ENCODE results near the gene NPEPPS. TPM values are rescaled to one million over a fixed set of nuclear protein-coding genes. Genes with fewer than 3 reads are reported as not detected.

Gene NPEPPS
- total RNA-seq, 1 experiment from 2014 or later, result 342 TPM

DNA sequence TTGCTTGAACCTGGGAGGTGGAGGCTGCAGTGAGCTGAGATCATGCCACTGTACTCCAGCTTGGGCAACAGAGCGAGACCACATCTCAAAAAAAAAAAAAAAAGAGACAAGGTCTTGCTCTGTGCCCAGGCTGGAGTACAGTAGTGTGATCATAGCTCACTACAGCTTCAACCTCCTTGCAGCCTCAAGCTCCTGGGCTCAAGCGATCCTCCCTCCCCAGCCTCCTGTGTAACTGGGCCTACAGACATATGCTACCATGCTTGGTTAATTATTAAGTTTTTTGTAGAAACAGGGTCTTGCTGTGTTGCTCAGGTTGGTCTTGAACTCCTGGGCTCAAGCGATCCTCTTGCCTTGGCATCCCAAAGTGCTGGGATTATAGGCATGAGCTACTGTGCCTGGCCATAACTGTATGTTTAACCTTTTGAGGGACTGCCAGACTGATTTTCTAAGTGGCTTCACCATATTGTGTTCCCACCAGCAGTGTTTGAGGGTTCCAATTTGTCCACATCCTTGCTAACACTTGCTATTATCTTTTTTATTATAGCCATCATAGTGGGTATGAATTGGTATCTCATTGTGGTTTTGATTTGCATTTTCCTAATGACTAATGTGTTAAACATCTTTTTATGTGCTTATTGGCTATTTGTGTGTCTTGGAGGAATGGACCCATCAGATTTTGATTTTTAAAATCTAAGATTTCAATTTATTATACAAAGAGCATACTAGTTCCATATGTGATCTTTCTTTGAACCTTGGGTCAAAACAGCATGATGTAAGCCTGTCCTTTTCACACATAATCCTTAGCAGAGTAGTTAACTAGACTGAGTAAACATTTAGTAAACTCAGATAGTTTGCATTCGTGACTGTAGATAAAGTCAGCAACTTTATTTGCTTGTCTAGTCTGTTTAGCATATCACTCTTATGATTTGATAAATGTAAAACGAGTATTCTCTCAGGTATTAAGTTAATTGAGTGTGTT is 80.8 kb downstream of the NPEPPS start:
- Mint-ChIP-seq H3K27ac (ENCODE audit: unreplicated experiment) (peak overlapping the region; percentile 23), H3K9me3 (ENCODE audit: low read depth, unreplicated experiment) (no peaks in the 10 kb centered on the region), H3K4me1 (ENCODE audit: low read depth, unreplicated experiment) (peaks cover 48% of the 10 kb centered on the region), H3K4me3 (ENCODE audit: low read depth, unreplicated experiment) (no peak overlapping the region), H3K36me3 (ENCODE audit: insufficient read depth, unreplicated experiment) (peaks cover 67% of the 10 kb centered on the region), H3K27me3 (ENCODE audit: unreplicated experiment) (no peaks in the 10 kb centered on the region)
- TF ChIP-seq CTCF (IDR thresholded peaks at IDR 0.05; ENCODE audit: unreplicated experiment), result no peak
- DNase-seq, result no peak
- no TSS peak for BruUV-seq (replicated peaks)
- intact Hi-C loops (cut with micrococcal nuclease; ENCODE audit: unreplicated experiment), result loop anchor here (10.0 kb wide), 1 partner anchor 247 kb away; no protein-coding TSS in a partner anchor
- CTCF ChIA-PET, result interaction anchor here (0.6 kb wide), 2 partner anchors 73 to 281 kb away, joined by 3 read pairs; no protein-coding TSS in a partner anchor

DNA sequence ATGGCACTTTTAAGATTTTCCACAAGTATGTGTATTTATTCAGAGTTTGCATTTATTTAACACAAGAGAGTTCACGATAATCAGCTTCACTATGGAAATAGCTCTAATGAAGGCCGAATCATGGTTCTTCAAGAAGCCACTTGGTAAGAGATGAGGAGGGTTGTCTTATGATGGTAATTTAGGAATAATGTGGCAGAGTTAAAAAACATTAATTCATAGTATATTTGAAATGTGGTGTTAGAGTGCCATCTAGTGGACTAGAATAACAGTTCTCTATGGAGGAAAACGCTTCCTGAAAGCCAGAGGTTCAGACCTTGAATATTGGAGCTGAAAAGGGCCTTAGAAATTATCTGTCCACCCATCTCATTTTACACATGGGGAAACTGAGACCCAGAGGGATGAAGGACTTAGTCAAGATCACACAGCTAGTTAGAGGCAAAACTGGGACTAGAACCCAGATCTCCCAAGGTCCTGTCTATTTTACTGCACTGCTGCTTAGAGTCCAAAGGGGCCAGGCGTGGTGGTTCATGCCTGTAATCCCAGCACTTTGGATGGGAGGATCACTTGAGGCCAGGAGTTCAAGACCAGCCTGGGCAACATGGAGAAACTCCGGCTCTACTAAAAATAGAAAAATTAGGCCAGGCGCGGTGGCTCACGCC is 85.0 kb downstream of the NPEPPS start:
- peak overlapping the region; percentile 65 for H3K27ac Mint-ChIP-seq (ENCODE audit: unreplicated experiment)
- peaks cover 69% of the 10 kb centered on the region for H3K36me3 Mint-ChIP-seq (ENCODE audit: insufficient read depth, unreplicated experiment)

GRCh38 chr17:47618410-47618809 is 87.5 kb downstream of the NPEPPS start:
- no peaks in the 10 kb centered on the region for H3K27me3 Mint-ChIP-seq (ENCODE audit: unreplicated experiment)
- H3K9me3 Mint-ChIP-seq (ENCODE audit: low read depth, unreplicated experiment), result no peaks in the 10 kb centered on the region
- DNase-seq, result no peak
- H3K27ac Mint-ChIP-seq (ENCODE audit: unreplicated experiment), result peak overlapping the region; percentile 45
- peak; percentile 57 for TF ChIP-seq CTCF (IDR thresholded peaks at IDR 0.05; ENCODE audit: unreplicated experiment)
- BruUV-seq (replicated peaks), result no TSS peak
- no peak overlapping the region for H3K4me3 Mint-ChIP-seq (ENCODE audit: low read depth, unreplicated experiment)
- H3K4me1 Mint-ChIP-seq (ENCODE audit: low read depth, unreplicated experiment), result peaks cover 55% of the 10 kb centered on the region
- intact Hi-C loops (cut with micrococcal nuclease; ENCODE audit: unreplicated experiment), result loop anchor here (10.0 kb wide), 1 partner anchor 254 kb away; no protein-coding TSS in a partner anchor
- H3K36me3 Mint-ChIP-seq (ENCODE audit: insufficient read depth, unreplicated experiment), result peaks cover 89% of the 10 kb centered on the region
- CTCF ChIA-PET, result interaction anchor here (0.7 to 1.7 kb wide), 4 partner anchors 12 to 126 kb away, joined by 3 to 7 read pairs (median 4); partner anchors contain the start of gene KPNB1

More for the DNA sequence above, 85.0 kb downstream of the NPEPPS start:
- no peaks in the 10 kb centered on the region for H3K27me3 Mint-ChIP-seq (ENCODE audit: unreplicated experiment)
- intact Hi-C loops (cut with micrococcal nuclease; ENCODE audit: unreplicated experiment), result loop anchor here (2.0 to 10.0 kb wide), 2 partner anchors 115 to 251 kb away; no protein-coding TSS in a partner anchor
- BruUV-seq (replicated peaks), result no TSS peak
- H3K9me3 Mint-ChIP-seq (ENCODE audit: low read depth, unreplicated experiment), result no peaks in the 10 kb centered on the region
- H3K4me3 Mint-ChIP-seq (ENCODE audit: low read depth, unreplicated experiment), result no peak overlapping the region
- no peak for DNase-seq
- peak; percentile 72 for TF ChIP-seq CTCF (IDR thresholded peaks at IDR 0.05; ENCODE audit: unreplicated experiment)
- CTCF ChIA-PET, result interaction anchor here (0.7 to 1.2 kb wide), 8 partner anchors 8 to 385 kb away, joined by 3 to 7 read pairs (median 4); partner anchors contain the start of gene KPNB1
- H3K4me1 Mint-ChIP-seq (ENCODE audit: low read depth, unreplicated experiment), result peaks cover 37% of the 10 kb centered on the region

Measured in Calu3 (cell line).